ENCODE data around the gene C1QTNF3. TPM values are rescaled to one million over a fixed set of nuclear protein-coding genes. Genes with fewer than 3 reads are reported as not detected.

The C1QTNF3 gene
- total RNA-seq, 2 donors from 2014 or later = 2.7 to 4.6 TPM

DNA sequence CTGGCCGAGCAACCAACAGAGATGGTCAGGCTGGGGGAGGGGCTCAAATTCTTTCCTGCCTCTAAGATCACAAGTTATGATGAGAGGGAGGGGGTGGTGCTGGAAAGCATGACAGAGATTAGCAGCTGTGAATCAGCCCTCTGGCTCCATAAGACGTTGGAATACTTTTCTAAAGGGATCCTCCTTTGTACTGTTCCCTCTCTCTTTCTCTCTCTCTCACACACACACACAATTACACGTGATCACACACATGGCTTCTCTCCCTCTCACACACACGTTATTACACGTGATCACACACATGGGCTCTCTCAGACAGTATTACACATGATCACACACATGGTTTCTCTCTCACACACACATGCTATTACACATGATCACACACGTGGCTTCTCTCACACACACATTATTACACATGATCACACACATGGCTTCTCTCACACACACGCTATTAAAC, 58.3 kb downstream of the C1QTNF3 start, which contains the start of gene SLC45A2:
Gene SLC45A2 (minus strand): TSS at position 23 of the 454 bp plus-strand sequence. CDS start 110 bp downstream, outside the sequence.
- no peak within 1 kb of the TSS for H3K9ac ChIP-seq (ENCODE audit: low read depth in 2 of 2, low read length in 2 of 2)
- H3K9me3 ChIP-seq = no peaks in the 10 kb centered on the region
- H3K36me3 ChIP-seq = peaks cover 6% of the 10 kb centered on the region
- H3K4me3 ChIP-seq = no peak within 1 kb of the TSS
- TF ChIP-seq, protein P1, sequence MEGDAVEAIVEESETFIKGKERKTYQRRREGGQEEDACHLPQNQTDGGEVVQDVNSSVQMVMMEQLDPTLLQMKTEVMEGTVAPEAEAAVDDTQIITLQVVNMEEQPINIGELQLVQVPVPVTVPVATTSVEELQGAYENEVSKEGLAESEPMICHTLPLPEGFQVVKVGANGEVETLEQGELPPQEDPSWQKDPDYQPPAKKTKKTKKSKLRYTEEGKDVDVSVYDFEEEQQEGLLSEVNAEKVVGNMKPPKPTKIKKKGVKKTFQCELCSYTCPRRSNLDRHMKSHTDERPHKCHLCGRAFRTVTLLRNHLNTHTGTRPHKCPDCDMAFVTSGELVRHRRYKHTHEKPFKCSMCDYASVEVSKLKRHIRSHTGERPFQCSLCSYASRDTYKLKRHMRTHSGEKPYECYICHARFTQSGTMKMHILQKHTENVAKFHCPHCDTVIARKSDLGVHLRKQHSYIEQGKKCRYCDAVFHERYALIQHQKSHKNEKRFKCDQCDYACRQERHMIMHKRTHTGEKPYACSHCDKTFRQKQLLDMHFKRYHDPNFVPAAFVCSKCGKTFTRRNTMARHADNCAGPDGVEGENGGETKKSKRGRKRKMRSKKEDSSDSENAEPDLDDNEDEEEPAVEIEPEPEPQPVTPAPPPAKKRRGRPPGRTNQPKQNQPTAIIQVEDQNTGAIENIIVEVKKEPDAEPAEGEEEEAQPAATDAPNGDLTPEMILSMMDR (IDR thresholded peaks at IDR 0.05) = no peak
- H3K27ac ChIP-seq = no peak within 1 kb of the TSS
- intact Hi-C loops (cut with DNase I) = no loop called here
- no peak for DNase-seq
- no peaks in the 10 kb centered on the region for H3K27me3 ChIP-seq
- no peaks in the 10 kb centered on the region for H3K4me1 ChIP-seq

DNA sequence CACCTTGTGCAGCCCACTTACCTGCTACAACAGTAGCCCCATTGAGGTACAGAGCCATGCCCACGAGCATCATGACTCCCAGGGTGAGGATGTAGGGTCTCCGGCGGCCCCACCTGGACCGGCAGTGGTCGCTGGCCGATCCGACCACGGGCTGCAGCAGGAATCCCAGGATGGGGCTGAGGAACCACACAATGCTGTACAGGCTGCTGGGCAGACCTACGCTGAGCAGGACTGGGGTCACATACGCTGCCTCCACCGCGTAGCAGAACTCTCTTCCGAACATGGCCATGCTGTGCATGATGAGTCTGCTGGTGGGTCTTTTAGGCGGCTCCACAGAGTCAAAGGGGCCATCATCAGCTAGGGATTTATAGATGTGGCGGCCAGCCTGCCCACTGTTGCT, 58.8 kb downstream of the C1QTNF3 start:
- Histone ChIP-seq H3K36me3 (peaks cover 6% of the 10 kb centered on the region), H3K27ac (no peak overlapping the region), H3K9ac (ENCODE audit: low read depth in 2 of 2, low read length in 2 of 2) (no peak overlapping the region), H3K4me1 (no peaks in the 10 kb centered on the region), H3K4me3 (no peak overlapping the region), H3K9me3 (no peaks in the 10 kb centered on the region), H3K27me3 (no peaks in the 10 kb centered on the region)
- TF ChIP-seq, protein P1 (IDR thresholded peaks at IDR 0.05) = no peak
- intact Hi-C loops (cut with DNase I) = no loop called here
- no peak for DNase-seq

DNA sequence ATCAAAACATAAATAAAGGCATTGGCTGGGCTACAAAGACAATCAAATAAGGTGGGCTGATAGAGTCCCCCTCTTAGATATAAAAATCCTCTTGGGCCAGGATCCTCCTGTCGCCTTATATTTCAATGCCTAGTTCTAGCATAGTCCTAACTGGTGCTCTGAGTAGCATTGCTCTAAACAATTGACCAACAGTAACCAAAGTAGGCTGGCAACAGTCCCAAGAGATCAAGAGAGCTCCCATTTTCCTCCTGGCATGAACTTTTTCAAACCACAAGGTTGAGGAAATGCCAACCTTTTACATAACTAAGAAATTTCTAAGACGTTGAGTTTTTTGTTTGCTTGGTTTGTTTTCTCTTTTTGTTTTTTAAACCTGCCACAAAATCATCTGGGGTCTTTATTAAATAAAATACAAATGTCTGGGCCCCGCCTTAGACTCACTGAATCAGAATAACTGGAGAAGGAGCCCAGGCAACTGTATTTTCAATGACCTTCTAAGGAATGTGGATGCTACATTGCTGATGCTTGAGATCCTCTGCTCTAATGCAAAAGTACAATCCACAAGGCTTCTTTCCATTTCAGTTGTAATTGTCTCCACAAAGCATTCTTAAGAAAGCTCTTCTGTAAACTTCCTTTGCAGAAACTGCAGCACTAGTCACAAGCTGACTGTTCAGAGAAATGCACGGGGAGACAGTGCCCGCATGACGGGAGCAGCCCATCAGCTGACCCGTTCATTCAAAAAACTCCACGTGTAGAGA, 61.4 kb downstream of the C1QTNF3 start:
- Histone ChIP-seq H3K4me1 (no peaks in the 10 kb centered on the region), H3K9me3 (no peaks in the 10 kb centered on the region), H3K27me3 (no peaks in the 10 kb centered on the region), H3K27ac (no peak overlapping the region), H3K4me3 (no peak overlapping the region), H3K36me3 (no peaks in the 10 kb centered on the region), H3K9ac (ENCODE audit: low read depth in 2 of 2, low read length in 2 of 2) (no peak overlapping the region)
- intact Hi-C loops (cut with DNase I) = no loop called here
- TF ChIP-seq, protein P1 (IDR thresholded peaks at IDR 0.05) = no peak
- DNase-seq = no peak

GRCh38 chr5:33980030-33980429, 63.0 kb downstream of the C1QTNF3 start:
- DNase-seq = no peak
- TF ChIP-seq, protein P1 (IDR thresholded peaks at IDR 0.05) = no peak

DNA sequence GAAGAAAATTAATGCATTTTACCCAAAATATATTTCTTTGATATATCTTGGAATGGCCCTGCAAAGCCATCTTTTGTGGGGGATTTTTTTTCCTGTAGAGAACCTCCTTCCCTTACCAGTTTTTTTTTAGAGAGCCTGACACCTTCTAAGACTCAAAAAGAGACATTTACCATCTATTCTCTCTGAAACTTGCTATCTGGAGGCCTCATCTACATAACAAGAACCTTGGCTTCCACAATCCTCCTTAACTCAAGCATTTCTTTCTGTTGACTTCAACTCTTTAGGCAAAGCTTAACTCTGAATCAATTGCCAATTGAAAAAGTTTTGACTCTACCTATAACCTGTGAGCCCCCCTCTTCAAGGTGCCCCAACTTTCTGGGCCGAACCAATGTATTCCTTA, 64.7 kb downstream of the C1QTNF3 start:
- intact Hi-C loops (cut with DNase I) = no loop called here
- TF ChIP-seq, protein P1 (IDR thresholded peaks at IDR 0.05) = no peak
- Histone ChIP-seq H3K9me3 (no peaks in the 10 kb centered on the region), H3K9ac (ENCODE audit: low read depth in 2 of 2, low read length in 2 of 2) (no peak overlapping the region), H3K27me3 (no peaks in the 10 kb centered on the region), H3K4me3 (no peak overlapping the region), H3K4me1 (no peaks in the 10 kb centered on the region), H3K27ac (no peak overlapping the region), H3K36me3 (no peaks in the 10 kb centered on the region)
- no peak for DNase-seq

More at GRCh38 chr5:33980030-33980429, 63.0 kb downstream of the C1QTNF3 start:
- Histone ChIP-seq H3K27me3 (no peaks in the 10 kb centered on the region), H3K27ac (no peak overlapping the region), H3K4me3 (no peak overlapping the region), H3K9me3 (no peaks in the 10 kb centered on the region), H3K9ac (ENCODE audit: low read depth in 2 of 2, low read length in 2 of 2) (no peak overlapping the region), H3K36me3 (no peaks in the 10 kb centered on the region), H3K4me1 (no peaks in the 10 kb centered on the region)
- intact Hi-C loops (cut with DNase I) = no loop called here

Data from colonic mucosa (tissue), 4 donors.